ENCODE measurements around the gene LRRC15.

Gene LRRC15

GRCh38 chr3:194315088-194315964 is 54.2 kb downstream of the LRRC15 start:
- H3K27ac ChIP-seq (ENCODE audit: low read depth, low read length) = peak overlapping the region; percentile 65
- peaks cover 3% of the 10 kb centered on the region for H3K27me3 ChIP-seq (ENCODE audit: control insufficient read depth, insufficient read depth, low read length)
- H3K9ac ChIP-seq (ENCODE audit: low read length) = peak overlapping the region; percentile 63
- H3K4me1 ChIP-seq (ENCODE audit: control insufficient read depth, insufficient read depth, low read length) = peaks cover 21% of the 10 kb centered on the region
- H3K4me3 ChIP-seq (ENCODE audit: low read length) = peak overlapping the region; percentile 72
- H3K36me3 ChIP-seq (ENCODE audit: control insufficient read depth, insufficient read depth, low read length) = no peaks in the 10 kb centered on the region

- Histone ChIP-seq H3K4me3 (ENCODE audit: low read length) (peak overlapping the region; percentile 72), H3K9ac (ENCODE audit: low read length) (no peak overlapping the region), H3K27ac (ENCODE audit: low read depth, low read length) (peak overlapping the region; percentile 65), H3K27me3 (ENCODE audit: control insufficient read depth, insufficient read depth, low read length) (peaks cover 3% of the 10 kb centered on the region), H3K36me3 (ENCODE audit: control insufficient read depth, insufficient read depth, low read length) (no peaks in the 10 kb centered on the region), H3K4me1 (ENCODE audit: control insufficient read depth, insufficient read depth, low read length) (peaks cover 21% of the 10 kb centered on the region)
Measured at GRCh38 chr3:194314388-194315068, 55.0 kb downstream of the LRRC15 start.

GRCh38 chr3:194313560-194314387 is 55.8 kb downstream of the LRRC15 start:
- Histone ChIP-seq H3K9ac (ENCODE audit: low read length) (no peak overlapping the region), H3K36me3 (ENCODE audit: control insufficient read depth, insufficient read depth, low read length) (no peaks in the 10 kb centered on the region), H3K27me3 (ENCODE audit: control insufficient read depth, insufficient read depth, low read length) (peaks cover 3% of the 10 kb centered on the region), H3K4me3 (ENCODE audit: low read length) (no peak overlapping the region), H3K4me1 (ENCODE audit: control insufficient read depth, insufficient read depth, low read length) (peaks cover 21% of the 10 kb centered on the region), H3K27ac (ENCODE audit: low read depth, low read length) (peak overlapping the region; percentile 81)

GRCh38 chr3:194312743-194313281 is 56.7 kb downstream of the LRRC15 start:
- Histone ChIP-seq H3K9ac (ENCODE audit: low read length) (no peak overlapping the region), H3K27ac (ENCODE audit: low read depth, low read length) (peak overlapping the region; percentile 81), H3K4me3 (ENCODE audit: low read length) (peak overlapping the region; percentile 31), H3K36me3 (ENCODE audit: control insufficient read depth, insufficient read depth, low read length) (no peaks in the 10 kb centered on the region), H3K4me1 (ENCODE audit: control insufficient read depth, insufficient read depth, low read length) (peaks cover 21% of the 10 kb centered on the region), H3K27me3 (ENCODE audit: control insufficient read depth, insufficient read depth, low read length) (peaks cover 3% of the 10 kb centered on the region)

- H3K27me3 ChIP-seq (ENCODE audit: control insufficient read depth, insufficient read depth, low read length) = peaks cover 3% of the 10 kb centered on the region
- H3K27ac ChIP-seq (ENCODE audit: low read depth, low read length) = peak overlapping the region; percentile 79
- peaks cover 21% of the 10 kb centered on the region for H3K4me1 ChIP-seq (ENCODE audit: control insufficient read depth, insufficient read depth, low read length)
- H3K36me3 ChIP-seq (ENCODE audit: control insufficient read depth, insufficient read depth, low read length) = no peaks in the 10 kb centered on the region
- H3K4me3 ChIP-seq (ENCODE audit: low read length) = peak overlapping the region; percentile 31
- no peak overlapping the region for H3K9ac ChIP-seq (ENCODE audit: low read length)
Measured at GRCh38 chr3:194312186-194312742, 57.3 kb downstream of the LRRC15 start.

GRCh38 chr3:194311000-194311399 is 58.5 kb downstream of the LRRC15 start:
- H3K4me3 ChIP-seq (ENCODE audit: low read length) = no peak overlapping the region

GRCh38 chr3:194310060-194310835 is 59.3 kb downstream of the LRRC15 start:
- Histone ChIP-seq H3K4me1 (ENCODE audit: control insufficient read depth, insufficient read depth, low read length) (peaks cover 20% of the 10 kb centered on the region), H3K27me3 (ENCODE audit: control insufficient read depth, insufficient read depth, low read length) (peaks cover 3% of the 10 kb centered on the region), H3K27ac (ENCODE audit: low read depth, low read length) (no peak overlapping the region), H3K36me3 (ENCODE audit: control insufficient read depth, insufficient read depth, low read length) (no peaks in the 10 kb centered on the region), H3K4me3 (ENCODE audit: low read length) (no peak overlapping the region), H3K9ac (ENCODE audit: low read length) (no peak overlapping the region)

More at GRCh38 chr3:194311000-194311399, 58.5 kb downstream of the LRRC15 start:
- no peak overlapping the region for H3K27ac ChIP-seq (ENCODE audit: low read depth, low read length)
- peaks cover 3% of the 10 kb centered on the region for H3K27me3 ChIP-seq (ENCODE audit: control insufficient read depth, insufficient read depth, low read length)
- H3K36me3 ChIP-seq (ENCODE audit: control insufficient read depth, insufficient read depth, low read length) = no peaks in the 10 kb centered on the region
- H3K9ac ChIP-seq (ENCODE audit: low read length) = no peak overlapping the region
- peaks cover 21% of the 10 kb centered on the region for H3K4me1 ChIP-seq (ENCODE audit: control insufficient read depth, insufficient read depth, low read length)

GRCh38 chr3:194308601-194309449 is 60.7 kb downstream of the LRRC15 start:
- peaks cover 14% of the 10 kb centered on the region for H3K4me1 ChIP-seq (ENCODE audit: control insufficient read depth, insufficient read depth, low read length)
- no peak overlapping the region for H3K4me3 ChIP-seq (ENCODE audit: low read length)
- no peaks in the 10 kb centered on the region for H3K27me3 ChIP-seq (ENCODE audit: control insufficient read depth, insufficient read depth, low read length)
- no peak overlapping the region for H3K9ac ChIP-seq (ENCODE audit: low read length)
- H3K27ac ChIP-seq (ENCODE audit: low read depth, low read length) = no peak overlapping the region
- no peaks in the 10 kb centered on the region for H3K36me3 ChIP-seq (ENCODE audit: control insufficient read depth, insufficient read depth, low read length)

GRCh38 chr3:194307849-194308248 is 61.7 kb downstream of the LRRC15 start:
- Histone ChIP-seq H3K4me3 (ENCODE audit: low read length) (no peak overlapping the region), H3K27me3 (ENCODE audit: control insufficient read depth, insufficient read depth, low read length) (no peaks in the 10 kb centered on the region), H3K36me3 (ENCODE audit: control insufficient read depth, insufficient read depth, low read length) (no peaks in the 10 kb centered on the region), H3K27ac (ENCODE audit: low read depth, low read length) (no peak overlapping the region), H3K4me1 (ENCODE audit: control insufficient read depth, insufficient read depth, low read length) (peaks cover 8% of the 10 kb centered on the region), H3K9ac (ENCODE audit: low read length) (no peak overlapping the region)

- H3K36me3 ChIP-seq (ENCODE audit: control insufficient read depth, insufficient read depth, low read length) = no peaks in the 10 kb centered on the region
- H3K9ac ChIP-seq (ENCODE audit: low read length) = no peak overlapping the region
- H3K27me3 ChIP-seq (ENCODE audit: control insufficient read depth, insufficient read depth, low read length) = no peaks in the 10 kb centered on the region
- H3K27ac ChIP-seq (ENCODE audit: low read depth, low read length) = no peak overlapping the region
- H3K4me1 ChIP-seq (ENCODE audit: control insufficient read depth, insufficient read depth, low read length) = peaks cover 4% of the 10 kb centered on the region
- H3K4me3 ChIP-seq (ENCODE audit: low read length) = no peak overlapping the region
Measured at GRCh38 chr3:194306771-194307640, 62.5 kb downstream of the LRRC15 start.
